Measurements from ENCODE around the gene CSNK2A1. TPM values are rescaled to one million over a fixed set of nuclear protein-coding genes. Genes with fewer than 3 reads are reported as not detected.
"Not testable (repeated sequence)": the region's sequence is repeated elsewhere in the genome, so short reads cannot be mapped to it uniquely, and the experiment has no call there.

CSNK2A1 gene
- polyA plus RNA-seq, 1 donor from 2014 or later, result 56.8 TPM

DNA sequence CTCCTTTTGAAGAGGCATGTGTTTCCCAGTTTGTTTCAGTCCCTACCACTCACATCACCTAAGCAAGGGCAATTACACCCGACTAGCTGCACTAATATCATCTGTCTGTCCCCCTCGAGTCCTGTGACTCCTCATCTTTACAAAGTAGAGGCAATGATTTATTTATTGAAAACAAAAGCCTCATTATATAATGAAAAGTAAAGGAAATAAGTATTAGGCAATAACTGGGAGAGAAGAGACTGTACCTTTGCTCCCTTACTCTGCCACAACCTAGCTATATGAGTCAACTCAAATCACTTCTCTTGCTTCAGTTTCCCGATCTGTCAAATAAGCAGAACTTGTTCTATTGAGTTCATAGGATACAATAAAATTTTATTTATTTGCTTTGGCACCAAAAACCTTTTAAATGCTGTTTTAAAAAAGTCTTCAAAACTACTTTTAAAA is 38.9 kb downstream of the CSNK2A1 start:
- H3K36me3 Mint-ChIP-seq, result peaks cover 2% of the 10 kb centered on the region
- no peak overlapping the region for H3K27ac Mint-ChIP-seq
- H3K27me3 Mint-ChIP-seq, result no peaks in the 10 kb centered on the region

DNA sequence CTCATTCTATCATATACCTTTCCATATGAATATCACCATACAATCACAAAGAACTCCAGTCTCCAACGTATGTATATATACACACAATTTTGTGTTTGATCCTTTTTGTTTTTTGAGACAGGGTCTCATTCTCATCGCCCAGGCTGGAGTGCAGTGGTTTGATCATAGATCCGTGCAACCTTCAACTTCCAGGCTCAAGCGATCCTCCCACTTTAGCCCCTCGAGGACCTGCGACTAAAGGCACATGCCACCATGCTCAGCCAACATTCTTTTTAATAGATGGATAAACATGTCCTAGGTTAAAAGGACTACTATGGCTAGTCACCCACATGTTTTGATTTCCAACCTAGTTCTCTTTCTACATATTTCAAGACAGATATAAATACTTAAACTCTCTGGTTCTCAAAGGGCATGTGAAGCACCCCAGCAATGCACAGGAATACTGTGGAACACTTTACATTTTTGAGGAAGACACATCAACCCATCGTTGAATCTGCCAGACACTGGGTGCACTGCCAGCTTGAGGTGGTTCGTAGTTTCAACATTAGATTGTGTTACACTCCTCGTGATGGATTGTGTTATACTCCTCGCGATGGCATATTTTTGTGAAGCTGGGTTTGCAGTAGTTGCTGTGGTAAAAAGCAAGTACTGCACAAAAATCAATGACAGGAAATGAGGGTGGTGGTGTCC is 40.4 kb downstream of the CSNK2A1 start:
- Mint-ChIP-seq H3K4me3 (no peak overlapping the region), H3K4me1 (peaks cover 0 to 4% (median 2%) of the 10 kb centered on the region in 3 donors), H3K27me3 (no peaks in the 10 kb centered on the region), H3K9me3 (no peaks in the 10 kb centered on the region), H3K36me3 (peaks cover 2% of the 10 kb centered on the region), H3K27ac (no peak overlapping the region)

More for the DNA sequence above, 38.9 kb downstream of the CSNK2A1 start:
- no peaks in the 10 kb centered on the region for H3K9me3 Mint-ChIP-seq
- H3K4me1 Mint-ChIP-seq, result peaks cover 6 to 7% (median 7%) of the 10 kb centered on the region in 3 donors
- no peak overlapping the region for H3K4me3 Mint-ChIP-seq

DNA sequence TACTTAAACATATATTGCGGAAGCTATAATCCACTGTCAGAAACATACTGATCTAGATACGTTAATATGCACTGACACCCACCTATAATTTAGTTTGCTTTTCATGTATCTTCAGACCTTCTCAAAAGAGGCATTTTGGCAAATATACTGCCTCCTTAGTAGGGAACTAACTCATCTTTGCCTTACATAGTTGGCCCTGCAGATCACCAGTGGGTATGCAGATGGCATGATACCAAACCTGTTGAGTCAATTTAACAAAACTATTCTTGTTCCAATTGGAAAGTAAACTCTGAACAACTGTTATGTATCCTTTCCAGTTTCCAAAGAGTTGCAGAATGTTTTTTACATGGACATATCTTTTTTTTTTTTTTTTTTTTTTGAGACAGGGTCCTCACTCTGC is 45.6 kb downstream of the CSNK2A1 start:
- Mint-ChIP-seq H3K27me3 (no peaks in the 10 kb centered on the region), H3K4me1 (peaks cover 0 to 4% (median 2%) of the 10 kb centered on the region in 3 donors), H3K4me3 (no peak overlapping the region), H3K27ac (no peak overlapping the region), H3K9me3 (no peaks in the 10 kb centered on the region), H3K36me3 (peaks cover 8% of the 10 kb centered on the region)

DNA sequence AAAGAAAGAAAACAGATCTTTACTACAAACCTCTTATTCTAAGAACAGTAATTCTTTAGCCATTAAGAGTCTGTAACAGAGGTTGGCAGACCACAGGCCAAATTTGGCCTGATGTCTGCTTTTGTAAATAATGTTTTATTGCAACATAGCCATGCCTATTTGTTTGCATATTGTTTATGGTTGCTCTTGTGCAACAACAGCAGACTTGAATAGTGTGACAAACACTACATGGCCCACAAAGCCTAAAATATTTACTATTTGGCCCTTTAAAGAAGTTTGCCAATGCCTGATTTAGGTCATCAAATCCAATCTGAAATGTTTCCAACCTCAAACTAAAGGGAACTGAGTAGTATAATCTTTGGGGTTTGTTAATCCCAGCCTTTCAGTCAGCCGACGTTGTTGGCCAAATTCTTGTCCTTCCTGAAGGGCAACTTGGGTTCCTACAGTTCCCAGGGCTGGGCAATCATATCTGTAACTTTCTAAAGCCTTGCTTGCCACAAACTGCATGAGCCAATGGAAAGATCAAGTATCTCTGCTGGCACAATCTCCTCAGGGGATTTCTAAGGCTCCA is 47.4 kb downstream of the CSNK2A1 start:
- H3K27me3 Mint-ChIP-seq, result no peaks in the 10 kb centered on the region
- no peaks in the 10 kb centered on the region for H3K4me1 Mint-ChIP-seq
- H3K4me3 Mint-ChIP-seq, result no peak overlapping the region
- H3K9me3 Mint-ChIP-seq, result no peaks in the 10 kb centered on the region
- H3K27ac Mint-ChIP-seq, result peak overlapping the region in 1 of 3 donors; percentile 10
- H3K36me3 Mint-ChIP-seq, result peaks cover 8% of the 10 kb centered on the region

DNA sequence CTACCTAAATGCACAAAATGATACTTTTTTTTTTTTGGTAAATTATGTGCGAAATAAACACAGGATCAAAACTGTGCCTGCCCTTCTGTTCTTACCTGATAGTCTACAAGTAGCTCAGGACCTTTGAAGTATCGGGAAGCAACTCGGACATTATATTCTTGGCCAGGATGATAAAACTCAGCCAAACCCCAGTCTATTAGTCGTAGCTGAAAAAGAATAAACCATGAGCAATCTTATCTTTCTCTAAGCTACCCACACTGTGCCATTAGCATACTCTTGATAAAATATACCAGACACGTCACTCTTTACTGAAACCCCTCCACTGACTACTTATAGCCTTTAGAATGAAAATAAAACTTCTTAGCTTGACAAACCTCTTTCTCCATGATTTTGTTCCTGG is 51.4 kb downstream of the CSNK2A1 start:
- Mint-ChIP-seq H3K4me1 (no peaks in the 10 kb centered on the region), H3K9me3 (no peaks in the 10 kb centered on the region), H3K4me3 (no peak overlapping the region), H3K36me3 (peaks cover 6% of the 10 kb centered on the region), H3K27ac (no peak overlapping the region), H3K27me3 (no peaks in the 10 kb centered on the region)

DNA sequence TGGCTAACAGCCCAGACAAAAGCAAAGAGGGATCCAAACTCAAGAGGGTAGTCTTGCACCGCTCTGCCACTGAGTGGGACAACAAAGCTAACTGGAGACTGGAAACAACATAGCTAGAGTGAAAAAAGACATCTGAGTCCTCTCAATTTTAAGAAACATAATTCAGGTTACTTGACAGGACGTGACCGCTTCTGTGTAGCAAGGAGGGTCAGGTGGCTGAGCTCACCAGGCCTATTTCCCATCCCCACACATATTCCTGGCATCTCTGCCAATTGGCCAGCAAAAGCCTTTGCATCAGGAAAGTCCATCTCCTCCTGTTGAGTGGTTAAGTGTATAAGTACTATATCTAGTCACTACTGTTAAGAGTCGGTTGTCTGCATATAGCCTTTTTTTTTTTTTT is 55.9 kb downstream of the CSNK2A1 start:
- no peak overlapping the region for H3K4me3 Mint-ChIP-seq
- no peaks in the 10 kb centered on the region for H3K27me3 Mint-ChIP-seq
- H3K27ac Mint-ChIP-seq, result no peak overlapping the region
- H3K36me3 Mint-ChIP-seq, result no peaks in the 10 kb centered on the region
- H3K9me3 Mint-ChIP-seq, result no peaks in the 10 kb centered on the region
- no peaks in the 10 kb centered on the region for H3K4me1 Mint-ChIP-seq

DNA sequence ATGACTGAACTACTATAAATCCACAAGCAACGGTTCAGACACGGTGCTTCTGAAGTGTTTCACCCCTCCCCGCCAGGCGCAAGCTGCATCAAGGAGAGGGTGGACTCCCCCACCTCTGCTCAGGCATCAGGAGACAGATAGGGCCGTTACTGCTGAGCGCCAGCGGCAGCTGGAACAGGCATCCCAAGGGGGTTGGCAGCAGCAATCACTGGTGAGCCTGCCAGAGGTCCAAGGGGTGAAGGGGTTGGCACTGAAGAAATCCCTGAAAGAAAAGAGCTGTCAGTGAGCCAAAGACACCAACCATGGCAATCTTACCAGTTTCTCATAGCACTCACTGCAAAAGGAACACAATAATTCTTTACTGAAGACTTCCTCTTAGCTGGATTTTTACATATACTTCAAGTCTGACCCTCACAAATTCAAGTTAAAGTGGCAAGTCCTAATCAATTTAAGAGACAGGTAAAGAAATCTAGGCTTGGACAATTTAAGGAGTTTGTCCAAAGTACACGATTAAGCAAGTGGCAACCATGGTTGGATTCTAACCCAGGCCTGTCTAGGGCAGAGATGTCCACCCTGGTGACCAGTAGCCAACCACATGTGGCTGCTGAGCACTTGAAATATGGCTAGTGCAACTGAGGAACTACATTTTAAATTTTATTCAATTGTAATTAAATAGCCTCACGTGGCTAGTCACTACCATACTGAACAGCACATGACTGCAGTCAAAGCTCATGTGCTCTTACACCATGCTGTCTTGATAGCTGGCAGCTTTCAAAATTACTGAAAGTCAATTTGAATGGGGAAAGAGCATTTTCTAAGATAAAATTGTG is 59.6 kb downstream of the CSNK2A1 start:
- no peak overlapping the region for H3K4me3 Mint-ChIP-seq
- no peak overlapping the region for H3K27ac Mint-ChIP-seq
- peaks cover 0 to 2% (median 2%) of the 10 kb centered on the region in 3 donors for H3K4me1 Mint-ChIP-seq
- no peaks in the 10 kb centered on the region for H3K27me3 Mint-ChIP-seq
- H3K9me3 Mint-ChIP-seq, result no peaks in the 10 kb centered on the region
- H3K36me3 Mint-ChIP-seq, result no peaks in the 10 kb centered on the region

DNA sequence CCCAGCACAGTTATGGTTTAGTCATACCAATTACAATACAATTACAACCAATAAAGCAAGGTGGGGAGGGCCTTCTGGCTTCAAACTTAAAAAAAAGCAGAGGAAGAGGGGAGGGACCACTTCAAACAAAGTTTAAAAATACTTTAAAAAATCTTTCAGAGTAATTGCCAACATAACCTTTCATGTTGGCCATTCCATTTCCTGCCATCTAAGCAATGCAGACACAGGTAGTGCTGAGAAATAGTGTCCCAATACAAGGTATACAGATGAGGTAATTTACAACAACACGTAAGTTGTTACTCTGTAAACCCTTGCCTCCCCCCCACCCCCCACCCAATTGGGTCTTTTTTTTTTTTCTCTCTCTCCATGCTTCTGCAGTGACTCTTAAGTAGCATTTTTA is 62.4 kb downstream of the CSNK2A1 start:
- Mint-ChIP-seq H3K4me3 (no peak overlapping the region), H3K27me3 (no peaks in the 10 kb centered on the region), H3K9me3 (no peaks in the 10 kb centered on the region), H3K36me3 (no peaks in the 10 kb centered on the region), H3K27ac (peak overlapping the region in 1 of 3 donors; percentile 65), H3K4me1 (peaks cover 0 to 5% (median 4%) of the 10 kb centered on the region in 3 donors)

DNA sequence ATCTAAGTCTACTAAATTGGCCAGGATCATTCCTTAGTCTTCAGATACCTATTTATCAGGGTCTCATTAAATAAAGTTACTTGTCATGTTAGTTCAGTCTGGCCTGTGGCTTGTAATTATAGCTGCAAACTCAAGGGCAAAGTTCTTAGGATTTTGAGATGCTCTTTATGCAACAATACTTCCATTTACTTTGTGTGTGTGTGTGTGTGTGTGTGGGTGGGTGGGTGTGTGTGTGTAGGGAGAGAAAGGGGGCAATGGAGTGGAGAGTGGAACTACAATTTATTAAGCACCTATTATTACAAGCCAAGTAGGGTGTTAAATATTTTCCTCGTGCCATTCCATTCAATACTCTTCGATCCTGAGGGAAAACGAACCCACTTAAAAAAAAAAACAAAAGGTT is 63.5 kb downstream of the CSNK2A1 start:
- H3K9me3 Mint-ChIP-seq, result no peaks in the 10 kb centered on the region
- no peaks in the 10 kb centered on the region for H3K36me3 Mint-ChIP-seq
- peaks cover 0 to 5% (median 4%) of the 10 kb centered on the region in 3 donors for H3K4me1 Mint-ChIP-seq
- H3K27me3 Mint-ChIP-seq, result no peaks in the 10 kb centered on the region
- peak overlapping the region in 2 of 3 donors; percentile 17 to 65 for H3K27ac Mint-ChIP-seq
- H3K4me3 Mint-ChIP-seq, result no peak overlapping the region

DNA sequence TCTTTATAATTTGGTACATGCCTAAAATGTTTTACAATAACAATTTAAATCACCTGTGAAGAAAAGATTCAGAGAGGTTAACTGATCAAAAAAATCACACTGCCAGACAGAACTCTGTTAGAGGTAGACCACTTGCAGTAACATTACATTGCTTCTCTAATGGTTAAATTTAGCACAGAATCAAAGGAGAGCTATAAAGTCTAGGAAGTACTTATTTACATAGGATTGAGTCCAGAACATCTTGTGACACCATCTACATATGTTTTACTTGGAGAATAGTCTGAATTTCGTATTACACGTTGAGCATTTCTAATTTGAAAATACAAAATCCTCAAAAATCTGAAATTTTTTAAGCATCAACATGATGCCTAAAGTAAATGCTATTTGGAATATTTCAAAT is 64.1 kb downstream of the CSNK2A1 start:
- H3K27ac Mint-ChIP-seq, result peak overlapping the region in 1 of 3 donors; percentile 17
- H3K9me3 Mint-ChIP-seq, result no peaks in the 10 kb centered on the region
- H3K36me3 Mint-ChIP-seq, result no peaks in the 10 kb centered on the region
- H3K27me3 Mint-ChIP-seq, result no peaks in the 10 kb centered on the region
- H3K4me3 Mint-ChIP-seq, result no peak overlapping the region
- peaks cover 0 to 5% (median 4%) of the 10 kb centered on the region in 3 donors for H3K4me1 Mint-ChIP-seq

DNA sequence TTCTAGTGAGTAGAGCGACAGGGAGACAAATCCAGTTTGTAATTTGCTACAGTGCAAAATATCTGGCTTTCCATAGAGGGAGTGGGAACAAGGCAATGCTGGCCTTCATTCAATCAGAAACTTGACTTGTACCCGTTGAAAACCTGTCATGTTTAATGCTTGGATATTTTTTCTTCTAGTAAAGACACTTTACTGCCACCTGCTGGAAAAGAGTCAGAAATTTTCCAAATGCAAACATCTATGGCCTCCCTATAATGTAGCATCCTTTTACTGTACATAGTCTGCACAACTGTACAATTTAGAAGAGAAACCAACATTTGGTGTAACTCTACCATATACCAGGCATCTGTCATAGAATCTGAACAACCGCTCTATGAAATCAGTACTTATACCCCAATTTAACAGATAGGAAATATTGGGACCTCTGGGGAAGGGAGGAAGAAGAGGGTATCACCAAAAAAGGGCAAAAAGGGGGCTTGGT is 64.6 kb downstream of the CSNK2A1 start:
- Mint-ChIP-seq H3K36me3 (no peaks in the 10 kb centered on the region), H3K9me3 (no peaks in the 10 kb centered on the region), H3K27me3 (no peaks in the 10 kb centered on the region), H3K4me1 (peaks cover 0 to 5% (median 4%) of the 10 kb centered on the region in 3 donors), H3K4me3 (no peak overlapping the region), H3K27ac (peak overlapping the region in 1 of 3 donors; percentile 1)

DNA sequence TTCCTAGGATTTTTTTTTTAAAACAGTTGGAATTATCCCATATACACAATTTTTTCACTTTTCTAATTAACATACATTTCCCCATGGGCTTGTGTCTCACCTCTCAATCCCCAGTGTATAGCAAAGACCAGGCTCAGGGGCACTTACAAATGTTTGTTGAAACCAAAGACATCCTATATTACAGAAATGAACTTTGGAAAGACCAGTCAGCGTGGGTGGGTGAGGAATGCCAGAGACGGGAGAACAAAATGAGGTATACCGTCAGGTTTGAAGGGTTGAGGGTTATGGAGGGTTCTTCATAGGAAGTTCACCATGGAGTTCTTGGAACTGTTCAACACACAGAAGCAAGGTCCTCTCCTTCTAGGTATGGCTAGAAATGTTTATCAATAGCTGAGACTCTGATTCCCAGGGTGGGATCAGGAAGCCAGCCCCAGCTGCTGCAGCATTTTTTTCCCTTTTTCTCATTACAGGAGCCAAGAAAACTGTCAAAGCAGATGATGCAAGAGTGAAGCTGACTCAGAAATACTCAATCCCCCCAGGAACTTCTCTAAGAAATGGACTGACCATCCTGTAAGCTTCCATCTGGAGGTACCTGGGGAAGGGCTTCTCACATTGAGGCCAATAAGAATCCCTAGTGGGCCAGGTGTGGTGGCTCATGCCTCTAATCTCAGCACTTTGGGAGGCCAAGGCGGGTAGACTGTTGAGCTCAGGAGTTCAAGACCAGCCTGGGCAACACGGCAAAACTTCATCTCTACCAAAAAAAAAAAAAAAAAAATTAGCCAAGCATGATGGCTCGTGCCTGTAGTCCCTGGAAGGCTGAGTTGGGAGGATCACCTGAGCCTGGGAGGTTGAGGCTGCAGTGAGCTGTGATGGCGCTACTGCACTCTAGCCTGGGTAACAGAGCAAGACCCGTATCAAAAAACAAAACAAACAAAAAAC is 65.3 kb downstream of the CSNK2A1 start:
- peak overlapping the region in 1 of 3 donors; percentile 36 for H3K27ac Mint-ChIP-seq
- no peaks in the 10 kb centered on the region for H3K36me3 Mint-ChIP-seq
- H3K9me3 Mint-ChIP-seq, result no peaks in the 10 kb centered on the region
- H3K27me3 Mint-ChIP-seq, result no peaks in the 10 kb centered on the region
- H3K4me3 Mint-ChIP-seq, result no peak overlapping the region
- peaks cover 0 to 8% (median 6%) of the 10 kb centered on the region in 3 donors for H3K4me1 Mint-ChIP-seq

DNA sequence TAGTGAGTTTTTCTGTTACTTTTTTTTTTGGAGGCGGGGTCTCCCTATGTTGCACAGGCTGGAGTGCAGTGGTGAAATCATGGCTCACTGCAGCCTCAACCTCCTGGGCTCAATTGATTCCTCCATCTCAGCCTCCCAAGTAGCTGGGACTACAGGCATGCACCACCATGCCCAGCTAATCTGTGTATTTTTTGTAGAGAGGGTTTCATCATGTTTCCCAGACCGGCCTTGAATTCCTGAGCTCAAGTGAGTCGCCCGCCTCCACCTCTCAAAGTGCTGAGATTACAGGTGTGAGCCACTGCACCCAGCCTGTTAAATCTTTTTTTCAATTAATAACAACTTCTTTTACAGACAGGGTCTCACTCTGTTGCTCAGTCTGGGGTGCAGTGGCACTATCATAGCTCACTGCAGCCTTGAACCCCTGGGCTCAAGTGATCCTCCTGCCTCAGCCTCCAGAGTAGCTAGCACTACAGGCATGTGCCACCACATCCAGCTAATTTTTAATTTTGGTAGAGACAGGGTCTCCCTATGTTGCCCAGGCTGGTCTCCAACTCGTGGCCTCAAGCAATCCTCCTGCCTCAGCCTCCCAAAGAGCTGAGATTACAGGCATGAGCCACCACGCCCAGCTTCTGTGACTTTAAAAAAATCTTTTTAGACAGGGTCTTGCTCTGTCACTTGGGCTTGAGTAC is 66.9 kb downstream of the CSNK2A1 start:
- not testable (repeated sequence) for H3K27ac Mint-ChIP-seq, H3K4me3 Mint-ChIP-seq, H3K27me3 Mint-ChIP-seq, H3K36me3 Mint-ChIP-seq, H3K9me3 Mint-ChIP-seq
- H3K4me1 Mint-ChIP-seq, result peaks cover 0 to 11% (median 11%) of the 10 kb centered on the region in 3 donors
